ENCODE data around the gene PABPN1.

GRCh38 chr14:23345987-23346692 lies 24.9 kb downstream of the PABPN1 start:
- TF ChIP-seq, protein P1, sequence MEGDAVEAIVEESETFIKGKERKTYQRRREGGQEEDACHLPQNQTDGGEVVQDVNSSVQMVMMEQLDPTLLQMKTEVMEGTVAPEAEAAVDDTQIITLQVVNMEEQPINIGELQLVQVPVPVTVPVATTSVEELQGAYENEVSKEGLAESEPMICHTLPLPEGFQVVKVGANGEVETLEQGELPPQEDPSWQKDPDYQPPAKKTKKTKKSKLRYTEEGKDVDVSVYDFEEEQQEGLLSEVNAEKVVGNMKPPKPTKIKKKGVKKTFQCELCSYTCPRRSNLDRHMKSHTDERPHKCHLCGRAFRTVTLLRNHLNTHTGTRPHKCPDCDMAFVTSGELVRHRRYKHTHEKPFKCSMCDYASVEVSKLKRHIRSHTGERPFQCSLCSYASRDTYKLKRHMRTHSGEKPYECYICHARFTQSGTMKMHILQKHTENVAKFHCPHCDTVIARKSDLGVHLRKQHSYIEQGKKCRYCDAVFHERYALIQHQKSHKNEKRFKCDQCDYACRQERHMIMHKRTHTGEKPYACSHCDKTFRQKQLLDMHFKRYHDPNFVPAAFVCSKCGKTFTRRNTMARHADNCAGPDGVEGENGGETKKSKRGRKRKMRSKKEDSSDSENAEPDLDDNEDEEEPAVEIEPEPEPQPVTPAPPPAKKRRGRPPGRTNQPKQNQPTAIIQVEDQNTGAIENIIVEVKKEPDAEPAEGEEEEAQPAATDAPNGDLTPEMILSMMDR (CRISPR knock-in tag; IDR thresholded peaks at IDR 0.05), result no peak
- TF ChIP-seq BCL6 (CRISPR knock-in tag; IDR thresholded peaks at IDR 0.05), result no peak
- no peak for TF ChIP-seq POLR2A (IDR thresholded peaks at IDR 0.05; ENCODE audit: insufficient read depth in 1 of 2, low read depth in 2 of 2, low read length in 2 of 2)
